Lower lobe of right lung (tissue), 2 donors: Measurements from ENCODE around the gene CCDC30. TPM values are rescaled to one million over a fixed set of nuclear protein-coding genes. Genes with fewer than 3 reads are reported as not detected.
"Not testable (repeated sequence)": the region's sequence is repeated elsewhere in the genome, so short reads cannot be mapped to it uniquely, and the experiment has no call there.

ENCODE experiments used
- ATAC-seq, 2 donors: fragments of 200-7000 bp; cut with Tn5 transposase; one replicate each; pipeline ENCODE4 v1.9.1; 2020 to 2022; ENCODE audit warnings: mild to moderate bottlenecking in 2 of 2, moderate library complexity in 2 of 2
- DNase-seq: peaks from one replicate; pipeline ENCODE4 v3.0.0-alpha.2; 2020
- H3K27ac ChIP-seq: fragments of 200-600 bp; one replicate; pipeline ENCODE4 v1.8.0; 2022
- H3K27me3 ChIP-seq: fragments of 200-600 bp; one replicate; pipeline ENCODE4 v1.8.0; 2022; ENCODE audit warnings: low read depth
- H3K36me3 ChIP-seq: fragments of 200-600 bp; one replicate; pipeline ENCODE4 v1.8.0; 2022; ENCODE audit warnings: mild to moderate bottlenecking
- H3K4me1 ChIP-seq: fragments of 200-600 bp; one replicate; pipeline ENCODE4 v1.8.0; 2022
- H3K4me3 ChIP-seq: fragments of 200-600 bp; one replicate; pipeline ENCODE4 v1.8.0; 2022; ENCODE audit warnings: mild to moderate bottlenecking
- H3K9me3 ChIP-seq: fragments of 200-600 bp; one replicate; pipeline ENCODE4 v1.8.0; 2022
- CTCF ChIP-seq: fragments of 200-600 bp; IDR thresholded peaks from one replicate; pipeline ENCODE4 v1.8.0; 2022; ENCODE audit warnings: antibody characterized with exemption, mild to moderate bottlenecking
- intact Hi-C: fragments of 100-400 bp; cut with DNase I; formaldehyde crosslinking; loops from one replicate; pipeline ENCODE4 v1.11.0; 2022
- total RNA-seq: library from RNA; stranded (reverse); fragmentation: NEBNext Ultra II Directional; extraction: Animal tissue kit (Norgen Biotek cat#: 25700); gene quantifications from one replicate; pipeline ENCODE4 v1.2.1, GENCODE V29; 2021
- donor health status: DM: no; HTN: yes; CAD: no; lungs with severe emphysema.

Gene CCDC30
- total RNA-seq, 1 donor from 2014 or later, result 10.2 TPM

DNA sequence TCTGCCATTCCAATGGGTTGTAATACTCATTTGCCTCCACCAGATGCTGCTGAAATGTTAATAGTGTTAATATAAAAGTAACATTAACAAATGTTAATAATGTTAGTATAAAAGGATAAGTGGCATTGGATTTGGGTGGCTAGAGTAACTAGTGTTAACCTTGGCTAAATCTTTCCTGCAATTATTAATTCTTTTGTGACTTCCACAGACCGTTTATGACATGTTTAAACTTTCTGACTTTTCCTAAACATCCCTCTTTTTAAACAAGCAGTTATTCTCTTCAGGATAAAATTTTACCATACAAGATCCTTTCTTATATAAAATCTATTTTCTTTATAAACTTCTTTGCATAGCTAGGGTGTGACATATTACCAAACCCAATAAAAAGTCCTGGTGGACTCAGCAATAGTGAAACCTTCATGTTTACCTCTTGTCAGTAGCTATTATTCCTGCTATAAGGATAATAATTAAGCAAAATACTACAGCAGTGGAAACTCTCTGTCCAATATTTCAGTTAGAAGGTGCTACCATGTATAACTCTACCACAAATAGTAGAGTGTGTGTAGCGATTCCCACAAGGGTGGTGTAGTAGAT is 41.5 kb downstream of the CCDC30 start:
- H3K27ac ChIP-seq, result no peak overlapping the region
- H3K27me3 ChIP-seq, result no peaks in the 10 kb centered on the region
- intact Hi-C loops, result no loop called here
- H3K36me3 ChIP-seq, result no peaks in the 10 kb centered on the region
- ATAC-seq (no peak), DNase-seq (no peak)
- no peak overlapping the region for H3K4me3 ChIP-seq
- peaks cover 54% of the 10 kb centered on the region for H3K9me3 ChIP-seq
- TF ChIP-seq CTCF, result no peak
- H3K4me1 ChIP-seq, result no peaks in the 10 kb centered on the region

DNA sequence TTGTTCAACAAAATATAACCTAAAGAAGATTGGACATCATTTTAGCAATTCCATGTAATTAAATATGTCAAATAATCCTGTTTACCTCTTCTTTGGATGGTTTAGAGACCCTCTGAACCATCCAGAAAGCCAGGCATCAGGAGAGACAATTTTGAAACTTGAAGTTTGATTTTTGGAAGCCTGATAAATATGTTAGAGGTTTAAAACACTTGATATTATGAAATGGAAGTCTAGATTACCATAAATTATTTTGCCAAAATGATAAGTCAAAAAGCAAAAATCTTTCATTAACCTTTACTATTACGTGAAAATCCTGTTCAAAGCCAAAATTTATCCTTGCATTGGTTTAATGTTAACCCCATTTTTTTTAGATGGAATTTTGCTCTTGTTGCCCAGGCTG is 43.5 kb downstream of the CCDC30 start:
- no peak overlapping the region for H3K27ac ChIP-seq
- H3K4me1 ChIP-seq, result no peaks in the 10 kb centered on the region
- intact Hi-C loops, result no loop called here
- no peak for ATAC-seq
- H3K36me3 ChIP-seq, result no peaks in the 10 kb centered on the region
- DNase-seq, result no peak
- no peak overlapping the region for H3K4me3 ChIP-seq
- no peak for TF ChIP-seq CTCF
- peaks cover 63% of the 10 kb centered on the region for H3K9me3 ChIP-seq
- no peaks in the 10 kb centered on the region for H3K27me3 ChIP-seq

DNA sequence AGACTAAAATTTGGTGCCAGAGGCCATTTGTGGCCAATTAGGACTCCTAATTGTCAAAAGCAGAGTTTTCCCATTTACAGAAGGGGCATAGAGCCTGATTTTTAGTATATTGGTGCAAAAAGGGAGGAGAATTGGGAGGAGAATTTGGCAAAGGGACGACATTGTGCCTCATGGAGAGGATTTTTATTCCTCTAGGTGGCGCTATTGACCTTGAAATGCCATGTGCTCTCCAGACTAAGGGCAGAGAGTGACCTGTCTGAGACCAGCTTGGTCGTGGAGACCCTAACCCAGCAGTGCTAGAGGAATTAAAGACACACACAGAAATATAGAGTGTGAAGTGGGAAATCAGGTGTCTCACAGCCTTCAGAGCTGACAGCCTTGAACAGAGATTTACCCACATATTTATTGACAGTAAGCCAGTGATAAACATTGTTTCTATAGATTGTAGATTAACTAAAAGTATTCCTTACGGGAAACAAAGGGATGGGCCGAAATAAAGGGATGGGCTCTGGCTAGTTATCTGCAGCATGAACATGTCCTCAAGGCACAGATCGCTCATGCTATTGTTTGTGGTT is 48.6 kb downstream of the CCDC30 start:
- H3K36me3 ChIP-seq, H3K27ac ChIP-seq, H3K27me3 ChIP-seq, ATAC-seq, H3K4me1 ChIP-seq, H3K4me3 ChIP-seq, intact Hi-C loops, DNase-seq: not testable (repeated sequence)
- peaks cover 46% of the 10 kb centered on the region for H3K9me3 ChIP-seq
- peak; percentile 34 for TF ChIP-seq CTCF

GRCh38 chr1:42518908-42519307 is 55.8 kb downstream of the CCDC30 start:
- DNase-seq, result no peak
- H3K9me3 ChIP-seq, result peaks cover 38% of the 10 kb centered on the region
- no peak overlapping the region for H3K4me3 ChIP-seq
- intact Hi-C loops, result no loop called here
- no peaks in the 10 kb centered on the region for H3K36me3 ChIP-seq
- H3K4me1 ChIP-seq, result no peaks in the 10 kb centered on the region
- H3K27me3 ChIP-seq, result no peaks in the 10 kb centered on the region
- no peak overlapping the region for H3K27ac ChIP-seq
- no peak for ATAC-seq
- no peak for TF ChIP-seq CTCF

GRCh38 chr1:42523171-42523570 is 60.1 kb downstream of the CCDC30 start:
- Histone ChIP-seq H3K9me3 (peaks cover 19% of the 10 kb centered on the region), H3K36me3 (no peaks in the 10 kb centered on the region), H3K4me3 (no peak overlapping the region), H3K27ac (no peak overlapping the region), H3K27me3 (no peaks in the 10 kb centered on the region), H3K4me1 (no peaks in the 10 kb centered on the region)
- DNase-seq (no peak), ATAC-seq (no peak)
- intact Hi-C loops, result no loop called here
- no peak for TF ChIP-seq CTCF
